Neural cell (in vitro differentiated cells): ENCODE measurements around the gene PSRC1.

Experiments used
- EP300 ChIP-seq: fragments of 450-650 bp; conservative IDR thresholded peaks from 2 replicates; pipeline ENCODE4 v1.6.1; 2014; ENCODE audit warnings: antibody characterized with exemption, mild to moderate bottlenecking, moderate library complexity; ENCODE audit not compliant: poor library complexity, severe bottlenecking
- TAF1 ChIP-seq: IDR thresholded peaks from 2 replicates; pipeline ENCODE4 v1.6.1; 2012; ENCODE audit warnings: low read depth
- TF ChIP-seq, protein P1 (sequence below): fragments of 450-650 bp; IDR thresholded peaks from 2 replicates; pipeline ENCODE4 v1.5.1; 2014; ENCODE audit warnings: antibody characterized with exemption, mild to moderate bottlenecking, moderate library complexity; ENCODE audit not compliant: poor library complexity, severe bottlenecking
- TF ChIP-seq, protein P2 (sequence below): IDR thresholded peaks from 2 replicates; pipeline ENCODE4 v1.6.1; 2012; ENCODE audit warnings: borderline replicate concordance

DNA sequence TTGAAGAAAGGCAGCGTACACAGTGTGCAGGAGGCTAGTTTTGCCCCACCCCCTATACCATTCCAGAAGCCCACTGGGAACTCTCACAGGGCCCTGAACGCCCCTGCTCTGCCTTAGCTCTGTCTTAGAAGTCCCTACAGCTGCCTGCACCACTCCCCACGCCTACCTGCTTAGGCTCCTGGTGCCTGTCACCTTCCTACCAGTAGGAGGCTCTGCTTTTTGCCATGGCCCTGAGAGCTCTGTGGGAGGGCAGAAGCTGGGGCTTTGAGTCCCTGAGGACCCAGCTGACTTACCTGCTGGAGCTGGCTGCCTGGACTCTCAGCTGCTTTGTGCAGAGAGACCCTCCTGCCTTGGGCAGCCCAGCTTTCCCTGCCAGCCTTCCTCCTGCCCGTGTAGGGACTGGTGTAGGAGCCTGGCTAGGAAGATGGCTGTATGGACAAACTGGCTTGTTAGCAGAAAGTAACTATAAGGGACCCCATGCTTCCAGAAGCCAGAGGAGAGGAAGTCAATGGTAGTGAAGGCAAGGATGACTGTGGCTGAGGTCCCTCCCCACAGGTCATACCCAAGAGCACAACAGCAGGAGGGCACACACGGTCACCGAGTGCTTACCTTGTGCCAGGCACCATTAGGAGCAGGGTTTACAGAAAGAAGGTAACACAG lies 43.4 kb downstream of the PSRC1 start:
- no peak for TF ChIP-seq EP300
- TF ChIP-seq, protein P1, sequence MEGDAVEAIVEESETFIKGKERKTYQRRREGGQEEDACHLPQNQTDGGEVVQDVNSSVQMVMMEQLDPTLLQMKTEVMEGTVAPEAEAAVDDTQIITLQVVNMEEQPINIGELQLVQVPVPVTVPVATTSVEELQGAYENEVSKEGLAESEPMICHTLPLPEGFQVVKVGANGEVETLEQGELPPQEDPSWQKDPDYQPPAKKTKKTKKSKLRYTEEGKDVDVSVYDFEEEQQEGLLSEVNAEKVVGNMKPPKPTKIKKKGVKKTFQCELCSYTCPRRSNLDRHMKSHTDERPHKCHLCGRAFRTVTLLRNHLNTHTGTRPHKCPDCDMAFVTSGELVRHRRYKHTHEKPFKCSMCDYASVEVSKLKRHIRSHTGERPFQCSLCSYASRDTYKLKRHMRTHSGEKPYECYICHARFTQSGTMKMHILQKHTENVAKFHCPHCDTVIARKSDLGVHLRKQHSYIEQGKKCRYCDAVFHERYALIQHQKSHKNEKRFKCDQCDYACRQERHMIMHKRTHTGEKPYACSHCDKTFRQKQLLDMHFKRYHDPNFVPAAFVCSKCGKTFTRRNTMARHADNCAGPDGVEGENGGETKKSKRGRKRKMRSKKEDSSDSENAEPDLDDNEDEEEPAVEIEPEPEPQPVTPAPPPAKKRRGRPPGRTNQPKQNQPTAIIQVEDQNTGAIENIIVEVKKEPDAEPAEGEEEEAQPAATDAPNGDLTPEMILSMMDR: peak; percentile 30
- TF ChIP-seq TAF1: no peak
- TF ChIP-seq, protein P2, sequence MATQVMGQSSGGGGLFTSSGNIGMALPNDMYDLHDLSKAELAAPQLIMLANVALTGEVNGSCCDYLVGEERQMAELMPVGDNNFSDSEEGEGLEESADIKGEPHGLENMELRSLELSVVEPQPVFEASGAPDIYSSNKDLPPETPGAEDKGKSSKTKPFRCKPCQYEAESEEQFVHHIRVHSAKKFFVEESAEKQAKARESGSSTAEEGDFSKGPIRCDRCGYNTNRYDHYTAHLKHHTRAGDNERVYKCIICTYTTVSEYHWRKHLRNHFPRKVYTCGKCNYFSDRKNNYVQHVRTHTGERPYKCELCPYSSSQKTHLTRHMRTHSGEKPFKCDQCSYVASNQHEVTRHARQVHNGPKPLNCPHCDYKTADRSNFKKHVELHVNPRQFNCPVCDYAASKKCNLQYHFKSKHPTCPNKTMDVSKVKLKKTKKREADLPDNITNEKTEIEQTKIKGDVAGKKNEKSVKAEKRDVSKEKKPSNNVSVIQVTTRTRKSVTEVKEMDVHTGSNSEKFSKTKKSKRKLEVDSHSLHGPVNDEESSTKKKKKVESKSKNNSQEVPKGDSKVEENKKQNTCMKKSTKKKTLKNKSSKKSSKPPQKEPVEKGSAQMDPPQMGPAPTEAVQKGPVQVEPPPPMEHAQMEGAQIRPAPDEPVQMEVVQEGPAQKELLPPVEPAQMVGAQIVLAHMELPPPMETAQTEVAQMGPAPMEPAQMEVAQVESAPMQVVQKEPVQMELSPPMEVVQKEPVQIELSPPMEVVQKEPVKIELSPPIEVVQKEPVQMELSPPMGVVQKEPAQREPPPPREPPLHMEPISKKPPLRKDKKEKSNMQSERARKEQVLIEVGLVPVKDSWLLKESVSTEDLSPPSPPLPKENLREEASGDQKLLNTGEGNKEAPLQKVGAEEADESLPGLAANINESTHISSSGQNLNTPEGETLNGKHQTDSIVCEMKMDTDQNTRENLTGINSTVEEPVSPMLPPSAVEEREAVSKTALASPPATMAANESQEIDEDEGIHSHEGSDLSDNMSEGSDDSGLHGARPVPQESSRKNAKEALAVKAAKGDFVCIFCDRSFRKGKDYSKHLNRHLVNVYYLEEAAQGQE: no peak
